HUDEP-2 (cell line): ENCODE measurements around the gene GPBP1.
"Not testable (repeated sequence)": the region's sequence is repeated elsewhere in the genome, so short reads cannot be mapped to it uniquely, and the experiment has no call there.

Source experiments
- DNase-seq, 76 experiments: peaks; one replicate each; lab custom pipeline; 2025; ENCODE audit not compliant: unreplicated experiment in 76 of 76; lab: John Stamatoyannopoulos, UW

Gene GPBP1

DNA sequence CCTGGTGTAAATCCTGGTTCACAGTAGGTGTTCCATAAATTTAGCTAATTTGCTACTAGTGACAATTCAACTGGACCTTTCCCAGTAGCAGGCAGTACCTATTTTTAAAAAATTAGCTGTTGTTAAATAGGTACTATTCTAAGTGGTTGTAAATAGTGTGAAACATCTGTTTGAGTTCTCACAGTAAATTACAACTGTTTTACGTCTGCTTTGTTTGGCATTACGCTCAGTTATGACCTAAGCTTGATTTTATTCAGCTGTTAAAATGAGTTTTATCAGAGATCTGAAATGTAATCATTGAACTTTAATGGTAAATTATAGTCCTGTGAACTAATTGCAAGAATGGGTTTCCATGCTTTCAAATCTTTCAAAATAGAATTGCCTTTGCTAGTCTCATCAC is 93.9 kb downstream of the GPBP1 start:
- no peak for DNase-seq

GRCh38 chr5:57276353-57276752 is 102.5 kb downstream of the GPBP1 start:
- DNase-seq, result no peak

- peak in 1 of 76 experiments; percentile 13 for DNase-seq
Measured at GRCh38 chr5:57277085-57277484, 103.2 kb downstream of the GPBP1 start.

- no peak for DNase-seq
Measured at GRCh38 chr5:57280853-57281252, 107.0 kb downstream of the GPBP1 start.

GRCh38 chr5:57285084-57285483 is 111.2 kb downstream of the GPBP1 start:
- not testable (repeated sequence) for DNase-seq

GRCh38 chr5:57291894-57292293 is 118.0 kb downstream of the GPBP1 start:
- DNase-seq, result no peak

DNA sequence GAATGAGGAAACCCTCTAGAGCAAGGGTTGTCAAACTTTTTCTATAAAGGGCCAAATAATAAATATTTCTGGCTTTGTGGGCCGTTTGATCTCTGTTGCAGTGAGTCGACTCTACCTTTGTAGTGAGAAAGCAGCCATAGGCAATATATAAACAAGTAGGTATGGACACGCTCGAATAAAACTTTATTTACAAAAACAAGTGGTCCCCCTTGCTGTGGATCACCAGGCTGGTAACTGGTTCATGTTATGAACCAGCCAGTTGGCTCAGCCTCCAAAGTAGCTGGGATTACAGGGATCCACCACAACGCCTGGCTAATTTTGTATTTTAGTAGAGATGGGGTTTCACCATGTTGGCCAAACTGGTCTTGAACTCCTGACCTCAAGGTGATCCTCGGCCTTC is 118.5 kb downstream of the GPBP1 start:
- DNase-seq, result no peak

GRCh38 chr5:57298295-57298984 is 124.6 kb downstream of the GPBP1 start:
- DNase-seq, result peak in 64 of 76 experiments; percentile 1 to 82 (median 44)

- DNase-seq, result peak in 33 of 76 experiments; percentile 2 to 63 (median 27)
Measured at GRCh38 chr5:57298985-57299491, 125.2 kb downstream of the GPBP1 start.

DNA sequence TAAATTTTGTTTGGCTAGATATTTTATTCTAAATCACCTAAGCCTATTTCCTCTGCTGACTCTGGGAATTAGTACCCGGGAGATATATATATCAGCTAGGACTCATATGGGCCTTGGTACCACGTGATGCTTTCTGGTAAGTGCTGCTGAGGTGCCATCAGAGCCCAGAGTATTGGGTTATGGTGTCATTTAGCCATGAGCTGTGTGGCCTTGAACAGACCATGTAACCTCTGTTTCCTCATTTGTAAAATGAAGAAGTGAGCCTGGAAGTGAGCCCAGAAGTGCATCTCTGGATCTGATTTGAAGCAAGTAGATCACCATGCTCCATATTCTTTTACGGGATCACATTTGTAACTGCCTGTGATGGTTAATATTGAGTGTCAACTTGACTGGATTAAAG is 126.1 kb downstream of the GPBP1 start:
- no peak for DNase-seq

GRCh38 chr5:57302164-57302563 is 128.3 kb downstream of the GPBP1 start:
- DNase-seq, result peak in 59 of 76 experiments; percentile 2 to 73 (median 29)

DNA sequence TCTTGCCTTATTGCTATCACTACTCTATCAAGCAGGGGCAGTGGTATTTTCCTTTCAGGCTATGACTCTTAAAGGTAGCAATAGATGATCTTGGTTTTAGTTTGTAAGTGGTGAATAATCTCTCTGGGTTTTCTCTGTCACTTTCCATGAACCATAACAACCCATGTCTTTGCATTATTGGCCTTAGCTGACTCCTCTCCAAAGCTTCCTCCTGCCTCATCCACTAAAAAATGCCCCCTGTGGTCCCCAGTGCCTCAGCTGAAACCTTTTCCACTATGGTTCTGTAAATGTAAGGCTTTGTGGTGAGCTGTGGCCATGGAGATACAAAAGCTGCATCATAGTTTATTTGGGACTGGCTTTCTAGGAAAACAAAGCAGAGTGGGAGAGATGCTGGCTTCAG is 128.8 kb downstream of the GPBP1 start:
- DNase-seq, result no peak

DNA sequence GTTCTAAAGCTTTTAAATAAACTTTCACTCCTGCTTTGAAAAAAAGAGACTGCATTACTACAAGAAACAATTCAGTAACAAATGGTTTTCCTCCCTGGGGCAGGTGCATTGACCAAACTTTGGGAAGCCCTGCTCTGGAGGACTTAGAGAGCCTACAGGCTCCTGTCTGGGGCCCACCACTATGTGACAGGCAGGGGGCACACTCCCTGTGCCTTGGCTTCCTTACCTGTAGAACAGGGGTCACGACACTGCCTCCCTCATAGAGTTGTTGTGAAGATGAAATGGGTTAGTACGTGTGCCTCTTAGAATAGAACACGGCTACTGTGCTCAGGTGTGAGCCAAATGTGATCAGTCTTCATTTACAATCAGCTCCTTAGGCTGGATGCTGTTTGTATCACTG is 130.1 kb downstream of the GPBP1 start:
- no peak for DNase-seq

DNA sequence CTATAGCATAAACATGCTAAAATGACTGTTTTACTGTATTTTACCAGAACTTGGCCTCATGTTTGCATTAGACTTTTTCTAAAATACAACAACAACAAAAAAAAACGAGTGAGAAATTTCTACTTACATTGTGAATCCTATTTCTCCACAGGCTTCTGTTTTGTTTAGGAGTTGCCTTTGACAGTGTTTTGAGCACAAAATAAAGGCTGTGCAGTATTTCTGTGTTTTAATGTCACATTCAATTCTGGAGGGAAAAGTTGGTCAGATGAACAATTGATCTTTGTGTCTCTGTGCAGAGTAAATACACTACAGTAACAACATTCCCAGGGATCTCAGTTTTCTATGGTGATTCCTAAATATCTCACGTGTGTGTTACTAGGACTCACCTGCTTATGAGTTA is 131.1 kb downstream of the GPBP1 start:
- no peak for DNase-seq

GRCh38 chr5:57306359-57306758 is 132.5 kb downstream of the GPBP1 start:
- DNase-seq, result no peak

- DNase-seq, result no peak
Measured at GRCh38 chr5:57307516-57307915, 133.7 kb downstream of the GPBP1 start.

DNA sequence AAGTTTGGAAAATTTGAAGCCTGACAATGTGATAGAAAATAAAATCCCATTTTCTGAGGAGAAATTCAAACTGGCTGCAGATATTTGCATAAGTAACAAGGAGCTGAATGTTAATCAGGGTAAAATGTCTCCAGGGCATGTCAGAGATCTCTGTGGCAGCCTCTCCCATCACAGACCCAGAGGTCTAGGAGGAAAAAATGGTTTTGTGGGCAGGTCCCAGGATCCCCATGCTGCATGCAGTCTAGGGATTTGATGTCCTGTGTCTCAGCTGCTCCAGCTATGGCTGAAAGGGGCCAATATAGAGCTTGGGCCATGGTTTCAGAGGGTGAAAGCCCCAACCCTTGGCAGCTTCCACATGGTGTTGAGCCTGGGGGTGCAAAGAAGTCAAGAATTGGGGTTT is 135.2 kb downstream of the GPBP1 start:
- not testable (repeated sequence) for DNase-seq

- DNase-seq, result no peak
Measured at GRCh38 chr5:57311251-57311650, 137.4 kb downstream of the GPBP1 start.

DNA sequence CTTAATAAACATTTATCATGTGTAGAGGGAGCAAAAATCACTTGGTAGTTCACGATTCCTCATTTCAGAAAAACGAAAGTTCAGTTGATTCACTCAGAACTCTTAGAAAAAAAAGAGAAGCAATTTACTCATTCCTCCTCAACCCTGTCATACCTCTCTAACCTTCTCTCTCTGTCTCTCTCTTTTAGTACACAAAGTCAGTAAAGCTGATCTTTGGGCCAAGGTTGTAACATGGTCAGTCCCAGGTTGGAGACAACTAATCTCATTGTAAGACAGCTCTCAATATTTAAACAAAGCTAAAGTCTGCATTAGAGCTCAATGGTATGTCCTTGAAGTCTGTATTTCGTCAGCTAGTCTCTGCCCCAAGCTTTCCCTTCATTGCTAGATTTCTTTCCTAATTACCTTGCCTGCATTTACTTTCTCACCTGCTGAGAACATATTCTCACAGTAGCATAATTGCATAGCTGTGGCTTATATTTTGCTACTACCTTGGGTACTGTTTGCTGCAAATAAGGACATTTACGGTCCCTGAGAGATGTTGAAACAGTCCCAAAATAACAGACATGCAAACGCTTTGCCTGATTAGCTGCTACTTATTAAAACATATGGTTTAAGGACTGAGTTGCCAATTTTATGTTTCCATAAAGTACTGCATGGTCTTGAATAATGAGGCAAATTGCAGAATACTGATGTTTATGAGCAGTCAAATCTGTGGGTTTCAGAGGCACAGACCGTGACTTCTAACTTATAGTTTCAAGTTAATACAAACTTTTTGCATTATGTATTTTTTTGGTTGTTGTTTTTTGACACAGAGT is 138.3 kb downstream of the GPBP1 start:
- DNase-seq, result no peak

DNA sequence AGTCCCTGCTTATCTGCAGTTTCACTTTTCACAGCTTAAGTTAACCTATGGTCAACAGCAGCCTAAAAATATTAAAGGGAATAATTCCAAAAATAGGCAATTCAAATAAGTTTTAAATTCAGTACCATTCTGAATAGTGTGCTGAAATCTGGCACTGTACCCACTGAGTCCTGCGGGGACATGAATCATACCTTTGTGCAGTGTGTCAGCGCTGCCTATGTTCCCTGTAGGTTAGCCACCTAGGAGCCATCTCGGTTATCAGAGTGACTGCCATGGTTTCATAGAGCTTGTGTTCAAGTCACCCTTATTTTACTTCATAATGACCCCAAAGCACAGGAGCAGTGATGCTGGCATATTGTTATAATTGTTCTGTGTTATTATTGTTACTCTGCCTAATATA is 139.9 kb downstream of the GPBP1 start:
- no peak for DNase-seq
